Right lobe of liver (tissue), 6 donors: ENCODE measurements around the gene BMP10. TPM values are rescaled to one million over a fixed set of nuclear protein-coding genes. Genes with fewer than 3 reads are reported as not detected.

Experiments
- ATAC-seq, 4 donors: fragments of 200-7000 bp; cut with Tn5 transposase; one replicate each; pipeline ENCODE4 v1.9.1; 2020; ENCODE audit warnings: mild to moderate bottlenecking in 4 of 4, moderate library complexity in 4 of 4
- DNase-seq, 3 donors: peaks; one replicate each; pipeline ENCODE4 v3.0.0-alpha.2; 2020
- H3K27ac ChIP-seq, 3 donors: fragments of 200-600 bp; one replicate each; pipeline ENCODE4 v1.8.0; 2022
- H3K27me3 ChIP-seq, 2 donors: fragments of 200-600 bp; one replicate each; pipeline ENCODE4 v1.8.0; 2022
- H3K36me3 ChIP-seq, 4 donors: fragments of 200-600 bp; sonication (generic) in 1 of 4; one replicate each; pipeline versions ENCODE4 v1.5.1 to v1.8.0; 2017 to 2022; ENCODE audit warnings: control low read depth in 1 of 4
- H3K4me1 ChIP-seq, 4 donors: fragments of 200-600 bp; sonication (generic) in 1 of 4; one replicate each; pipeline versions ENCODE4 v1.5.1 to v1.8.0; 2017 to 2022; ENCODE audit warnings: control low read depth in 1 of 4
- H3K4me3 ChIP-seq, 3 donors: fragments of 200-600 bp; one replicate each; pipeline ENCODE4 v1.8.0; 2022
- H3K9me3 ChIP-seq, 4 donors: fragments of 200-600 bp; sonication (generic) in 1 of 4; one replicate each; pipeline versions ENCODE4 v1.5.1 to v1.8.0; 2017 to 2022; ENCODE audit warnings: control low read depth in 1 of 4
- POLR2A ChIP-seq: fragments of 450-650 bp; IDR thresholded peaks from one replicate; pipeline ENCODE4 v1.6.1; 2017; ENCODE audit warnings: antibody characterized with exemption, mild to moderate bottlenecking
- WGBS: methylation state at CpG from one replicate; pipeline ENCODE4 v1.1.6; 2018; ENCODE audit warnings: low coverage, low lambda C conversion rate; ENCODE audit not compliant: insufficient coverage; ENCODE audit errors: missing lambda C conversion rate; 5-methylcytosine and 5-hydroxymethylcytosine counted together
- intact Hi-C, 2 donors: fragments of 100-400 bp; cut with DNase I; formaldehyde crosslinking; loops; one replicate each; pipeline versions ENCODE4 v1.11.2 to v1.14.1; 2022
- long read RNA-seq: library from polyadenylated mRNA; unstranded; transcript quantifications from one replicate; pipeline ENCODE4 v2.0.0, GENCODE V29; 2019
- total RNA-seq, 6 experiments: library from RNA; depleted of rRNA in 2 of 6; stranded (reverse); fragments of >200 nt in 2 of 6; fragmentation: NEBNext Ultra II Directional in 3 of 6; extraction: Animal tissue kit (Norgen Biotek cat#: 25700) in 3 of 6; gene quantifications; one replicate each; pipeline versions ENCODE4 v1.1.0 to v1.2.4, GENCODE V29; 2016 to 2023
- TF ChIP-seq, protein P1 (sequence below), 4 donors: fragments of 200-600 bp in 3 of 4; fragments of 450-650 bp in 1 of 4; IDR thresholded peaks; one replicate each; pipeline versions ENCODE4 v1.5.1 to v1.8.0; 2016 to 2022; ENCODE audit warnings: antibody characterized with exemption in 4 of 4, mild to moderate bottlenecking in 2 of 4
- donor health status: DM: no; HTN: yes; CAD: no.
- donor health status: DM: no; HTN: no; CAD: no.
- donor health status: DM: no; HTN: no; CAD: no.
- donor health status: DM: no; HTN: yes; CAD: no.
- donor health status: DM: no; HTN: yes; CAD: no.

BMP10 gene, protein sequence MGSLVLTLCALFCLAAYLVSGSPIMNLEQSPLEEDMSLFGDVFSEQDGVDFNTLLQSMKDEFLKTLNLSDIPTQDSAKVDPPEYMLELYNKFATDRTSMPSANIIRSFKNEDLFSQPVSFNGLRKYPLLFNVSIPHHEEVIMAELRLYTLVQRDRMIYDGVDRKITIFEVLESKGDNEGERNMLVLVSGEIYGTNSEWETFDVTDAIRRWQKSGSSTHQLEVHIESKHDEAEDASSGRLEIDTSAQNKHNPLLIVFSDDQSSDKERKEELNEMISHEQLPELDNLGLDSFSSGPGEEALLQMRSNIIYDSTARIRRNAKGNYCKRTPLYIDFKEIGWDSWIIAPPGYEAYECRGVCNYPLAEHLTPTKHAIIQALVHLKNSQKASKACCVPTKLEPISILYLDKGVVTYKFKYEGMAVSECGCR
- total RNA-seq: 10 to 100 TPM in 1 of 6 experiments, 1 to 10 TPM in 5; 4.0 to 15.4 (median 6.0) TPM
- long read RNA-seq: 0 reads

DNA sequence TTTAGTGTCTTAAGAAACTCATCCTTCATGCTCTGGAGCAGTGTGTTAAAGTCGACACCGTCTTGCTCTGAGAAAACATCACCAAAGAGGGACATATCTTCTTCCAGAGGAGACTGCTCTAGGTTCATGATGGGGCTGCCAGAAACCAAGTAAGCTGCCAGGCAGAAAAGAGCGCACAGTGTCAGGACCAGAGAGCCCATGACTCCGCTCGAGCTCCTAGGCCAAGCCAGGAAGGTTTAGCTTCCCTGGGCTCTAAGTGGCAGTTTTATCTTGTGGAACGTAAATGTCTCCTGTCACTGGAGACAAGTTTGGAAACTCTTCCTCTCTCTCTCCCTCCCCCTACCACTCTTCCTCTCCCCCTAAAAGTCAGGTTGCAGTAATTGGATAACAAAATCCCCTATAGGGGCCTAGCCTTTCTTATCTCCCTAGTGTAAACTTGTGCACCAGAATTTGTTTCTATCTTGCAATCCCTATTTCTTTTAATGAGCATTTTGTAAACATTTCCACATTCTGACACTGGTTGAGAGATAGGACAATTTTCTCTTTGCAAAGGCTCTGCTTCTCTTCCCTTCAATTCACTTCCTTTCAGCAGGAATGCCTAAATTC, at the start of gene BMP10:
Gene BMP10 (minus strand): TSS at position 239 of the 606 bp plus-strand sequence. CDS start 39 bp downstream, at position 200.
- H3K4me3 ChIP-seq: peak within 1 kb of the TSS; percentile 2 to 14 (median 9)
- H3K36me3 ChIP-seq: no peaks in the 10 kb centered on the region
- WGBS: 71% methylated on average over 6 of the region's 6 CpGs
- TF ChIP-seq, protein P1, sequence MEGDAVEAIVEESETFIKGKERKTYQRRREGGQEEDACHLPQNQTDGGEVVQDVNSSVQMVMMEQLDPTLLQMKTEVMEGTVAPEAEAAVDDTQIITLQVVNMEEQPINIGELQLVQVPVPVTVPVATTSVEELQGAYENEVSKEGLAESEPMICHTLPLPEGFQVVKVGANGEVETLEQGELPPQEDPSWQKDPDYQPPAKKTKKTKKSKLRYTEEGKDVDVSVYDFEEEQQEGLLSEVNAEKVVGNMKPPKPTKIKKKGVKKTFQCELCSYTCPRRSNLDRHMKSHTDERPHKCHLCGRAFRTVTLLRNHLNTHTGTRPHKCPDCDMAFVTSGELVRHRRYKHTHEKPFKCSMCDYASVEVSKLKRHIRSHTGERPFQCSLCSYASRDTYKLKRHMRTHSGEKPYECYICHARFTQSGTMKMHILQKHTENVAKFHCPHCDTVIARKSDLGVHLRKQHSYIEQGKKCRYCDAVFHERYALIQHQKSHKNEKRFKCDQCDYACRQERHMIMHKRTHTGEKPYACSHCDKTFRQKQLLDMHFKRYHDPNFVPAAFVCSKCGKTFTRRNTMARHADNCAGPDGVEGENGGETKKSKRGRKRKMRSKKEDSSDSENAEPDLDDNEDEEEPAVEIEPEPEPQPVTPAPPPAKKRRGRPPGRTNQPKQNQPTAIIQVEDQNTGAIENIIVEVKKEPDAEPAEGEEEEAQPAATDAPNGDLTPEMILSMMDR (IDR thresholded peaks at IDR 0.05): no peak
- TF ChIP-seq POLR2A: no peak
- no peak for DNase-seq
- H3K4me1 ChIP-seq: no peaks in the 10 kb centered on the region
- H3K9me3 ChIP-seq: no peaks in the 10 kb centered on the region
- ATAC-seq: peak in 1 of 4 donors; percentile 19
- H3K27me3 ChIP-seq: no peaks in the 10 kb centered on the region
- no peak within 1 kb of the TSS for H3K27ac ChIP-seq
- intact Hi-C loops: no loop called here

DNA sequence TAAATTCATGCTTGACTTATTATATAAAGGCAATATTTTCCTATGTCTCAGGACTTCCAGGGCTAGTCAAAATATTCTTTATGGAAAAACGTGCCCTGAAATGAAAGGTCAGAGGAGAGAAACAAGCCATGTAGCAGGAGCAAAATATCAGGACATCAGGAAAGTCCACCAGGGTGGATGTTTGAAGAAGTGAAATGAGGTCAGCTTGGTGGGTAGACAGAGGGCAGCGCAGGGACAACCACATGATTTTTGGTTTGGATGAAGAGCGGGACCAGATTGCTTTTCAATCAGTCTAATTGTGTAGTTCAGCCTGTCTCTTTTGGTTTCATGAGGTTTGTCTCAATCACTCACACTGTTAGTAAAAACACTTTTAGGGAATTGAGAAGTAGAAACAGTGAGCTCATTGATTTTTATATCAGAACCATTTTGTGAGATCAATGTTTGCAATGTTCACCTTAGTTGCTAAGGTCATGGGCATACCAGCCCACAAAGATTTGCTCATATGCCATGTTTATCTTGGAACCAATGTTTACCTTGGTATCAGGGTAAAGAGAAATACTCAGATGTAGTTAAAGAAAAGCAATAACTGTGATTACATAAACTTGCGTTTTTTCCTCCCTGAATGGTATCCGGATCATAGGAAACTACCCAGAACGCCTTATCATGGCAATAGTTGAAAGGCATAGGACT, 49.4 kb upstream of the BMP10 start:
- intact Hi-C loops: loop anchor here (5.0 to 10.0 kb wide), 2 partner anchors 173 to 456 kb away; partner anchors contain the start of genes APLF (in 1 of the 2) and FBXO48 (in 1 of the 2)
- DNase-seq (no peak), ATAC-seq (peak; percentile 53 to 76 (median 70))
- peaks cover 0 to 33% (median 3%) of the 10 kb centered on the region in 4 donors for H3K4me1 ChIP-seq
- 63% methylated on average over 6 of the region's 6 CpGs for WGBS
- no peaks in the 10 kb centered on the region for H3K9me3 ChIP-seq
- H3K4me3 ChIP-seq: no peak overlapping the region
- peak overlapping the region in 2 of 3 donors; percentile 1 to 45 for H3K27ac ChIP-seq
- TF ChIP-seq, protein P1 (IDR thresholded peaks at IDR 0.05): no peak
- no peak for TF ChIP-seq POLR2A
- H3K36me3 ChIP-seq: no peaks in the 10 kb centered on the region
- no peaks in the 10 kb centered on the region for H3K27me3 ChIP-seq

DNA sequence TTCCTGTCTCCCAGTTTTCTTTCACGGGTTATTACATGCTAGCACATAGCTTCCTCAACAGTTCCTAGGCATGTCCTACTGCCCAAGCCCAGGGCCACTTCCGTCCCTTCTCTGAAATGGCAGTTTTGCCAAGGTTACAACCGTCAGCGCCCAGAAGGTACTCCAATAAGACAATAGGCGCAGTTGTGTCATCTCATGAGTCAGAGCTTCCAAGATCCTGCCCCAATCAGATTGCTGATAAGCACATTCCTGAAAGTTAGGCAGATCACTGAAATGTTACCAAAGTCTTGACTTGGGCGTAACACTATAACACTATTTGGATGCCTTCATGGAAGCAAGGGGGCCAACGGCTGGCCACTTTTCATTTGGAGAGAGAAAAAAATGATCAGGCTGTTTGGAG, 47.3 kb upstream of the BMP10 start:
- 79% methylated on average over 7 of the region's 7 CpGs for WGBS
- Histone ChIP-seq H3K4me1 (peaks cover 0 to 33% (median 3%) of the 10 kb centered on the region in 4 donors), H3K9me3 (no peaks in the 10 kb centered on the region), H3K27me3 (no peaks in the 10 kb centered on the region), H3K27ac (no peak overlapping the region), H3K36me3 (no peaks in the 10 kb centered on the region), H3K4me3 (no peak overlapping the region)
- intact Hi-C loops: loop anchor here (10.0 kb wide), 2 partner anchors 194 to 434 kb away; no protein-coding TSS in a partner anchor
- no peak for ATAC-seq
- no peak for DNase-seq
- no peak for TF ChIP-seq POLR2A
- TF ChIP-seq, protein P1 (IDR thresholded peaks at IDR 0.05): no peak

DNA sequence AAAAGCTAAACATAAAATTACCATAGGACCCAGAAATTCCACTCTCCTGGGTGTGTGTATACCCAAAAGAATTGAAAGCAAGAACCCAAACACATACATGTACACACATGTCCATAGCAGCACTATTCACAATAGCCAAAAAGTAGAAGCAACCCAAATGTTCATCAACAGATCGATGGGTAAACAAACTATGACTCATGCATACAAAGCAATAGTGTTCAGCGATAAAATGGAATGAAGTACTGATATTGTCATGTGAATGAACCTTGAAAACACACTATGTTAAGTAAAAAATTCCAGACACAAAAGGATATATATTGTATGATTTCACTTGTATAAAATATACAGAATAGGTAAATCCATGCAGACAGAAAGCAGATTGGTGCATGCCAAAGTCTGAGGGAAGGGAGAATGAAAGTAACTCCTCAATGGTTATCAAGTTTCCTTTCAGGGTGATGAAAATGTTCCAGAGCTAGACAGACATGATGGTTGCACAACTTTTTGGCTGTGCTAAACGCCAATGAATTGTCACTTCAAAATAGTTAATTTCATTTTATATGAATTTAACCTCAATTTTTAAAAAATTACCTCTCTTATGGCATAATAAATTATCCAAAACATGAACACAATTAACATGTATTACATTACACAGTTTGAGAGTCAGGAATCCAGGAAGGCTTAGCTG, 46.0 kb upstream of the BMP10 start:
- intact Hi-C loops: loop anchor here (10.0 kb wide), 2 partner anchors 192 to 432 kb away; no protein-coding TSS in a partner anchor
- TF ChIP-seq, protein P1 (IDR thresholded peaks at IDR 0.05): no peak
- no peak for TF ChIP-seq POLR2A

More for the DNA sequence above, 46.0 kb upstream of the BMP10 start:
- Histone ChIP-seq H3K27ac (peak overlapping the region in 1 of 3 donors; percentile 31), H3K36me3 (no peaks in the 10 kb centered on the region), H3K4me1 (peaks cover 0 to 33% (median 3%) of the 10 kb centered on the region in 4 donors), H3K9me3 (no peaks in the 10 kb centered on the region), H3K4me3 (no peak overlapping the region), H3K27me3 (no peaks in the 10 kb centered on the region)
- ATAC-seq: peak; percentile 44 to 73 (median 58)
- 23% methylated on average over 3 of the region's 3 CpGs for WGBS
- no peak for DNase-seq
